ENCODE data around the gene GOLGA6L7.
A peak's percentile ranks its signal among the peaks of the same experiment; 100 is the strongest.

Gene GOLGA6L7

DNA sequence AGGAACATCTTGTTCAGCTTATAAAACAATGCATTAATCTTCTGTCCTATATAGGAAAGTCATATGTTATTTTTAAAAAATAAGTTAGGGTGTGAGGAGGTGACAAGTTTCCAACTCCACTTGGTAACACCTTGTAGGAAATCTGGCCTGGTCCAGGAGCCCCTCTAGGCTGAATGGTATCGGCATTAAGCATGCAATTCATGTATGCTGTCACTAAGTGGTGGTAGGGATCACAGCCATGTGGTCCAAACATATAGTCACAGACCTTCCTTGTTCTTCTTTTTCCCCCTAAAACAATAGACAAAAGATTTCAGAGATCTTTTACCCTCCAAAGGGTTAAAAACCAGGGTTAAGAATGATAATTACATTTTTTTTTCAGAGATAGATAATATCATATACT, 33.2 kb upstream of the GOLGA6L7 start:
- peaks cover 34% of the 10 kb centered on the region for H3K27me3 ChIP-seq (ENCODE audit: insufficient read depth, low read length)
- no peak overlapping the region for H3K9ac ChIP-seq (ENCODE audit: low read depth, low read length)
- no peaks in the 10 kb centered on the region for H3K36me3 ChIP-seq (ENCODE audit: insufficient read depth, low read length)
- H3K9me3 ChIP-seq (ENCODE audit: insufficient read depth, low read depth, low read length), result no peaks in the 10 kb centered on the region
- WGBS, result 86% methylated on average over 1 of the region's 1 CpG
- H3K27ac ChIP-seq (ENCODE audit: low read depth, low read length), result no peak overlapping the region
- no peak overlapping the region for H3K4me3 ChIP-seq (ENCODE audit: low read length)
- H3K4me1 ChIP-seq (ENCODE audit: insufficient read depth, low read length), result peaks cover 14% of the 10 kb centered on the region; the same call in 1 of the 2 replicates

- Histone ChIP-seq H3K27me3 (ENCODE audit: insufficient read depth, low read length) (peaks cover 31% of the 10 kb centered on the region), H3K36me3 (ENCODE audit: insufficient read depth, low read length) (no peaks in the 10 kb centered on the region), H3K4me1 (ENCODE audit: insufficient read depth, low read length) (peaks cover 15% of the 10 kb centered on the region; the same call in 1 of the 2 replicates), H3K9ac (ENCODE audit: low read depth, low read length) (no peak overlapping the region), H3K4me3 (ENCODE audit: low read length) (no peak overlapping the region), H3K27ac (ENCODE audit: low read depth, low read length) (no peak overlapping the region), H3K9me3 (ENCODE audit: insufficient read depth, low read depth, low read length) (no peaks in the 10 kb centered on the region)
- WGBS, result 84% methylated on average over 3 of the region's 3 CpGs
These were observed 32.7 kb upstream of the GOLGA6L7 start for GRCh38 chr15:28881170-28881569.

DNA sequence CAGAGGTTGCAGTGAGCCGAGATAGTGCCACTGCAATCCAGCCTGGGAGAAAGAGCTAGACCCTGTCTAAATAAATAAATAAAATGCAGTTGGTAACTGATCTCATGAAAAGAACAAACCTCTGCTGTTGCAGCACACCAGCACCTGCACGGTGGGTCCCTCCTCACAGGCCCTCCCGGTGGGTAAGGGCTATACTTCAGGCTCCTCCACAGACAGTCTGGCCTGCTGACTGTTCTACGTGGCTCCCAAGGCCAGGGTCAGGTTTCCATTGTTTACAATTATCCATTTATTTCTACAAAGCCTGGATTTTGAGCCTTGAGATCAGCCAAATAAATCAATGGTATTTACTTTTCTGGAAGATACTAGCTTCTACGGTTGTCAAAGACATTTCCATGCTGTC, 32.2 kb upstream of the GOLGA6L7 start:
- no peaks in the 10 kb centered on the region for H3K9me3 ChIP-seq (ENCODE audit: insufficient read depth, low read depth, low read length)
- no peak overlapping the region for H3K9ac ChIP-seq (ENCODE audit: low read depth, low read length)
- peaks cover 19% of the 10 kb centered on the region; the same call in 1 of the 2 replicates for H3K4me1 ChIP-seq (ENCODE audit: insufficient read depth, low read length)
- H3K4me3 ChIP-seq (ENCODE audit: low read length), result no peak overlapping the region
- no peaks in the 10 kb centered on the region for H3K36me3 ChIP-seq (ENCODE audit: insufficient read depth, low read length)
- no peak overlapping the region for H3K27ac ChIP-seq (ENCODE audit: low read depth, low read length)
- H3K27me3 ChIP-seq (ENCODE audit: insufficient read depth, low read length), result peaks cover 27% of the 10 kb centered on the region
- 88% methylated on average over 5 of the region's 5 CpGs for WGBS

- Histone ChIP-seq H3K9me3 (ENCODE audit: insufficient read depth, low read depth, low read length) (no peaks in the 10 kb centered on the region), H3K27ac (ENCODE audit: low read depth, low read length) (no peak overlapping the region), H3K4me3 (ENCODE audit: low read length) (no peak overlapping the region), H3K36me3 (ENCODE audit: insufficient read depth, low read length) (no peaks in the 10 kb centered on the region), H3K27me3 (ENCODE audit: insufficient read depth, low read length) (peaks cover 20% of the 10 kb centered on the region), H3K9ac (ENCODE audit: low read depth, low read length) (no peak overlapping the region), H3K4me1 (ENCODE audit: insufficient read depth, low read length) (peaks cover 19% of the 10 kb centered on the region; the same call in 1 of the 2 replicates)
- 90% methylated on average over 9 of the region's 9 CpGs for WGBS
These were observed 31.1 kb upstream of the GOLGA6L7 start for GRCh38 chr15:28879551-28879950.

DNA sequence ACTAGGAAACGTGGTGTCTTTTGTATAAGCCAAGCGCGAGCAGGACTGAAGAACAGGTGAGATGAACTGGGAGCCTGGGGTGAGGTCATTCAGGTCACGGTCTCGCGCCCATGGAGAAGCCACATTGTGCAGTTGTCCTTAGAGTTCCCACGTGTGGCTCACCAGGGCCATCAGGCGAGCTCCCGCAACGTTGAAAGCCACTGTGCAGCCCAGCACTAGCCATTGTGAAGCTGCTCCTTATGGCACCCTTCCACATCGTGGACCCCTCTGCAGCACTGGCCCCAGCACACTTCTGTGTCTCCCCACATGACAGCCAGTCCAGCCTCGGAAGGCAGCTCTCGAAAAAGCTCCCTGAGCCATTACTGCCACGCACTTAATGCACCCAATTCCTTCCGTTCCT, 29.8 kb upstream of the GOLGA6L7 start:
- 91% methylated on average over 15 of the region's 15 CpGs for WGBS
- Histone ChIP-seq H3K36me3 (ENCODE audit: insufficient read depth, low read length) (no peaks in the 10 kb centered on the region), H3K4me3 (ENCODE audit: low read length) (no peak overlapping the region), H3K9me3 (ENCODE audit: insufficient read depth, low read depth, low read length) (no peaks in the 10 kb centered on the region), H3K27me3 (ENCODE audit: insufficient read depth, low read length) (peaks cover 13% of the 10 kb centered on the region; the same call in 1 of the 2 replicates), H3K4me1 (ENCODE audit: insufficient read depth, low read length) (peaks cover 15% of the 10 kb centered on the region; the same call in 1 of the 2 replicates), H3K9ac (ENCODE audit: low read depth, low read length) (no peak overlapping the region), H3K27ac (ENCODE audit: low read depth, low read length) (no peak overlapping the region)

- WGBS, result 71% methylated on average over 8 of the region's 8 CpGs
- Histone ChIP-seq H3K4me3 (ENCODE audit: low read length) (no peak overlapping the region), H3K27me3 (ENCODE audit: insufficient read depth, low read length) (peaks cover 13% of the 10 kb centered on the region; the same call in 1 of the 2 replicates), H3K9me3 (ENCODE audit: insufficient read depth, low read depth, low read length) (no peaks in the 10 kb centered on the region), H3K36me3 (ENCODE audit: insufficient read depth, low read length) (no peaks in the 10 kb centered on the region), H3K27ac (ENCODE audit: low read depth, low read length) (no peak overlapping the region), H3K4me1 (ENCODE audit: insufficient read depth, low read length) (peaks cover 15% of the 10 kb centered on the region; the same call in 1 of the 2 replicates), H3K9ac (ENCODE audit: low read depth, low read length) (no peak overlapping the region)
These were observed 28.4 kb upstream of the GOLGA6L7 start for GRCh38 chr15:28876845-28877185.

DNA sequence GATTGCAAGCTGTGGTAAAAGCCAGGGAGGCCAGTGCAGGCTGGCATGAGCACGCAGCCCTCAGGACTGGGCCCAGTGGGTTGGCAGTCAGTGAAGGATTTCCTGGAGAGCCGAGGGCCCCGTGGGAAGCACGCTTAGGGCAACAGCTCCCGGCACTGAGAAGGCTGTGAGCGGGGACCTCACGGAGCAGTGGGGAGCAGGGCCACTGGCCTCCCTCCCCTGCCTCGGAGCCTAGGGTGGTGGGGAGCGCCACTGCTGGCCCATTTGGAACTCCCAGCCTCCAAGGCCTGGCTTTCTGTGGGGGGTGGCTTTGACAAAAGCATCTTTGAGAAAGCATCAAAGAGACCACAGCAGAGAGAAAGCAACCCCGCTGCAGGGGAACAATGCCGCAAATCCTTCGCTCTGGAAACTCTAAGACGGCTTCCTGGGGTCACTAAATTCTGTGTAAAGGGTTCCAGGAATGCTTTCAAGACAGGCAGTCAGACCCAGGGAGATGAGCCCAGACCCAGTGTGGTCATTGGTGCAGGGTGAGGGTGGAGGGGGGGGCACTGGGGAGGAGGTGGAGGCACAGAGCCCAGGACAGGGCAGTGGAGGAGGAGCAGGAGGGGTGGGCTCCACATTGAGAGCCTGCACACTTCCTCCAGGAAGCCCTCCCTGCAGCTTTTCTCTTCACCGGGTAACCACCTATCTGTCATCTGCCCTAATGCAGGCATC, 27.8 kb upstream of the GOLGA6L7 start:
- Histone ChIP-seq H3K4me3 (ENCODE audit: low read length) (no peak overlapping the region), H3K9me3 (ENCODE audit: insufficient read depth, low read depth, low read length) (no peaks in the 10 kb centered on the region), H3K27ac (ENCODE audit: low read depth, low read length) (peak overlapping the region; percentile 61; the same call in 1 of the 2 replicates), H3K27me3 (ENCODE audit: insufficient read depth, low read length) (peaks cover 13% of the 10 kb centered on the region; the same call in 1 of the 2 replicates), H3K36me3 (ENCODE audit: insufficient read depth, low read length) (no peaks in the 10 kb centered on the region), H3K4me1 (ENCODE audit: insufficient read depth, low read length) (peaks cover 15% of the 10 kb centered on the region; the same call in 1 of the 2 replicates), H3K9ac (ENCODE audit: low read depth, low read length) (no peak overlapping the region)
- WGBS, result 8% methylated on average over 14 of the region's 14 CpGs

GRCh38 chr15:28875461-28876000, 27.1 kb upstream of the GOLGA6L7 start:
- H3K9me3 ChIP-seq (ENCODE audit: insufficient read depth, low read depth, low read length), result no peaks in the 10 kb centered on the region
- H3K36me3 ChIP-seq (ENCODE audit: insufficient read depth, low read length), result no peaks in the 10 kb centered on the region
- peak overlapping the region; percentile 61; the same call in 1 of the 2 replicates for H3K27ac ChIP-seq (ENCODE audit: low read depth, low read length)
- H3K9ac ChIP-seq (ENCODE audit: low read depth, low read length), result no peak overlapping the region
- H3K27me3 ChIP-seq (ENCODE audit: insufficient read depth, low read length), result peaks cover 13% of the 10 kb centered on the region; the same call in 1 of the 2 replicates
- H3K4me3 ChIP-seq (ENCODE audit: low read length), result no peak overlapping the region
- 44% methylated on average over 4 of the region's 4 CpGs for WGBS
- peaks cover 15% of the 10 kb centered on the region; the same call in 1 of the 2 replicates for H3K4me1 ChIP-seq (ENCODE audit: insufficient read depth, low read length)

- Histone ChIP-seq H3K27ac (ENCODE audit: low read depth, low read length) (no peak overlapping the region), H3K27me3 (ENCODE audit: insufficient read depth, low read length) (peaks cover 13% of the 10 kb centered on the region; the same call in 1 of the 2 replicates), H3K9ac (ENCODE audit: low read depth, low read length) (no peak overlapping the region), H3K36me3 (ENCODE audit: insufficient read depth, low read length) (no peaks in the 10 kb centered on the region), H3K4me3 (ENCODE audit: low read length) (no peak overlapping the region), H3K9me3 (ENCODE audit: insufficient read depth, low read depth, low read length) (no peaks in the 10 kb centered on the region), H3K4me1 (ENCODE audit: insufficient read depth, low read length) (peaks cover 15% of the 10 kb centered on the region; the same call in 1 of the 2 replicates)
- WGBS, result 87% methylated on average over 10 of the region's 10 CpGs
These were observed 25.2 kb upstream of the GOLGA6L7 start for GRCh38 chr15:28873585-28874190.

DNA sequence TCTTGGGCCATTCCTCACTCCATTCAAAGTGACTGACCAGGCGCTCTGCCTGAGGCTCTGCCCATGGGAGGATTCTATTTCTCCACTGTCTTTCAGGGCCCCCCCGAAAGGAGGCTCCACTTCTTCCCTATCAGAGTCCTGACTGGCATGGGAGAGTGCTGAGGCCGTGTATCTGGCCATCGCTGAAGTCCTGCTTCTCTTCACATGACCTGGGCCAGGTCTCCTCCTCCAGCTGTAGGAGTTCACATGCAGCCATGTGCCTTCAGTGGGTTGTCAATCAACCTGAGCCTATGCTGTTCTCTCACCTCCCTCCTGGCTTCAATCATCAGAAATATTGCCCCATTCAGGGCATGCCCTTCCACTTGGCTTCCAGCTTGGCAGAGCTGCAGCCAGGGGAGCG, 24.6 kb upstream of the GOLGA6L7 start:
- Histone ChIP-seq H3K27ac (ENCODE audit: low read depth, low read length) (no peak overlapping the region), H3K9ac (ENCODE audit: low read depth, low read length) (no peak overlapping the region), H3K4me1 (ENCODE audit: insufficient read depth, low read length) (peaks cover 15% of the 10 kb centered on the region; the same call in 1 of the 2 replicates), H3K27me3 (ENCODE audit: insufficient read depth, low read length) (peaks cover 7% of the 10 kb centered on the region; the same call in 1 of the 2 replicates), H3K4me3 (ENCODE audit: low read length) (no peak overlapping the region), H3K36me3 (ENCODE audit: insufficient read depth, low read length) (no peaks in the 10 kb centered on the region), H3K9me3 (ENCODE audit: insufficient read depth, low read depth, low read length) (no peaks in the 10 kb centered on the region)
- 95% methylated on average over 5 of the region's 5 CpGs for WGBS

GRCh38 chr15:28871168-28871567, 22.7 kb upstream of the GOLGA6L7 start:
- Histone ChIP-seq H3K4me3 (ENCODE audit: low read length) (no peak overlapping the region), H3K4me1 (ENCODE audit: insufficient read depth, low read length) (peaks cover 10% of the 10 kb centered on the region; the same call in 1 of the 2 replicates), H3K27me3 (ENCODE audit: insufficient read depth, low read length) (0 out of 2 replicates have a peak, but pooled peaks cover 4% of the 10 kb centered on the region), H3K36me3 (ENCODE audit: insufficient read depth, low read length) (no peaks in the 10 kb centered on the region), H3K9ac (ENCODE audit: low read depth, low read length) (no peak overlapping the region), H3K9me3 (ENCODE audit: insufficient read depth, low read depth, low read length) (no peaks in the 10 kb centered on the region), H3K27ac (ENCODE audit: low read depth, low read length) (no peak overlapping the region)
- WGBS, result 88% methylated on average over 3 of the region's 3 CpGs

Data from HUES64 (cell line).